ENCODE results near the gene GAB2. TPM values are rescaled to one million over a fixed set of nuclear protein-coding genes. Genes with fewer than 3 reads are reported as not detected.
"Not testable (repeated sequence)": the region's sequence is repeated elsewhere in the genome, so short reads cannot be mapped to it uniquely, and the experiment has no call there.

The GAB2 gene
- polyA plus RNA-seq, 4 donors: 16.4 to 26.1 (median 18.2) TPM

DNA sequence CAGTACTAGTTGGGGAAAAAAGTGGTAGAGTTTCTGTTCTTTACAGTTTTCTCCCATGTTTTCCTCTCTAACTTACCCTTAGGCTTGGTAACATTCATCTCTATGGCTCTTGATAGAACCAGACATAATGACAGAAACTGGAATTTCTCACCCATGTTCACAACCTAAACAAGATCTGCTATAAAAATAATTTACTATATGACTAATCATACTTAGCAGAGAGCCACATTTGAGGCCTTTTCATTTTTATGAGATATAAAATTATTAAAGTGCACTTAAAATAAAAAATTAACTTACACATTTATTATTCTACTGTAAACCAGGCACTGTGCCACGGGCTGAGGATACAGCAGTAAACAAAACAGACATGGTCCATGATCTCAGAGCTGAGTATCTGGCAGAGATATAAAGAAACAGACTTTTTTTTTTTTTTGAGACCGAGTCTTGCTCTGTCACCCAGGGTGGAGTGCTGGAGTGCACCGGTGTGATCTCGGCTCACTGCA, 98.1 kb downstream of the GAB2 start:
- no peak for DNase-seq (ENCODE audit: low read depth in 4 of 4, low spot score in 3 of 4)

DNA sequence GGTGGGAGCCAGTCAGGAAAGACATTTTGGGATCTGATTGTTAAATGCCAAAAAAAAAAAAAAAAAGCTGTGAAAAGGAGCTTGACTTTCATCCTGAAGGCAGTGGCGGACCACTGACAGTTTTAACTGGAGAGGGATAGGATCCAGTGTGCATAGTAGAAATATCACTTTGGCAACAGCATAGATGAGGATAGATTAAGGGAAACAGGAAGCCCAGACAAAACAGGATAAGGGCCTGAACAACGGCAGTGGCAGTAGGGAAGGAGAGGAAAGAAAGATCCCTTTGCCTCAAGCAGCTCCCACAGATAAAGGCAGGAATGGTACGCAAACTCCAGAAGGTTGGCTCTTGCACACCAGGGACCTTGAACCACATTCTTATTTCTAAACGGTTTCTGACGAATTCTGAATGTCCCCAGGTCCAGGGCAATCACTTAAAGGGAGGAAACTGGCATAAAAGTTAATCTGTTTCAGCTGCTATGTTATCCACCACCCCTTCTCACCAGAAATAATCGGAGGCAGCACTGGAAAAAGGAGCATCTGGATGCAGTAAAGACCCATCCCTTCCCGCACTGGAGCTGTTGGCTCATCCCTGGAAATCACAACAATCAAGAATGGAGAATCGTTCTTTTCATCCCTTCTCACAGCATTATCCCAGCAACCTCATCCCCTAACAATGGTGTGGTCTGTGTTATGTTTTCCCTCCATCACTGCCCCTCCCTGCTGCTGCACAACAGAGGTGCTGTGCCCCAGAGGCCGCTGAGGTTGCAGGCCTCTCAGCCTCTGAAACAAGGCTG, 99.1 kb downstream of the GAB2 start:
- DNase-seq (ENCODE audit: low read depth in 4 of 4, low spot score in 3 of 4): no peak

DNA sequence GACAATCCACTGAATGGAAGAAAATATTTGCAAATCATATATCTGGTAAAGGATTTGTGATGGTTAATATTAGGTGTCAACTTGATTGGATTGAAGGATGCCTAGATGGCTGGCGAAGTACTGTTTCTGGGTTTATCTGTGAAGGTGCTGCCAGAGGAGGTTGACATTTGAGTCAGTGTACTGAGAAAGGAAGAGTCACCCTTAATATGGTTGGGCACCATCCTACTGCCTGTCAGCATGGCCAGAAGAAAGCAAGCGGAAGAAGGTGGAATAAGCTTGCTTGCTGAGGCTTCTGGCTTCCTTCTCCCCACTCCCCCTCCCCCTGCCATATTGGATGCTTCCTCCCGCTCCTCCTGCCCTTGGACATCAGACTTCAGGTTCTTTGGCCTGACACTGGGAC, 101.9 kb downstream of the GAB2 start:
- DNase-seq (ENCODE audit: low read depth in 4 of 4, low spot score in 3 of 4): no peak

DNA sequence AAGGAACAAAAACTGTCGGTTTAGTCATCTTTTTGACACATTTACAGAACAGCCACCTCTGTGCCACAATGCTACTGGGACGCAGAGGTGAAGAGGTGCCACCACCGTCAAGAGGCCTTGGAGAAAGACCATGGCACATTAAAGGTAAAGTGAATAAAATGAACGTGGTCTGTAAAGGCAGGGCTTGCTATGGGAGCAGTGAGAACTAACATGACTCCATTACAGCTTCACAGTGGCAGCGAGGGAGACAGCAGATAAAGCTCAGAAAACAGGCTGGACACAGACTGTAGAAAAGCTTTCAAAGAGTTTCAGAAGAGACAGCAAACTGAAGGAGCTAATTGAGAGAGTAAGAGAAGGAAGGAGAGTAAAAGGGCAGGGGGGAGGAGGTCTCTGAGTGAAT, 102.9 kb downstream of the GAB2 start:
- DNase-seq (ENCODE audit: low read depth in 4 of 4, low spot score in 3 of 4): no peak

DNA sequence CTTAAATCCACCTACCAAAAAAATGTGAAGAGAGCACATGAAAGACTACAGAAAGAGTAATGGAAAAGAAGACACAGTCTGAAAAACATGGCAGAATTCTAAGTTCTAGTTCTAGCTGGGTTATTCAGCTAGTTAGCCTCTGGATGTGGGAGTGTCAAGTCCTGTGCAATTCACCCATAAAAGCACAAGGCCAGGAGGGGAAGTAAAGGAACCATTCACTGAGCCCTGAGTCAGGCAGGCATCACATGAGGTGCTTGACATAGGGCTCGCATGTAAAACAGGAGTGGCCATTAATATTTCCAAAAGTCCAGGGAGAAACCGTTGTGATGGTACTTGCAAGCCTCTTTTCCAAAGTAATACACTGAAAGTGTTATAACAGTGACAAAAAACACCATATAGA, 103.7 kb downstream of the GAB2 start:
- DNase-seq (ENCODE audit: low read depth in 4 of 4, low spot score in 3 of 4): no peak

DNA sequence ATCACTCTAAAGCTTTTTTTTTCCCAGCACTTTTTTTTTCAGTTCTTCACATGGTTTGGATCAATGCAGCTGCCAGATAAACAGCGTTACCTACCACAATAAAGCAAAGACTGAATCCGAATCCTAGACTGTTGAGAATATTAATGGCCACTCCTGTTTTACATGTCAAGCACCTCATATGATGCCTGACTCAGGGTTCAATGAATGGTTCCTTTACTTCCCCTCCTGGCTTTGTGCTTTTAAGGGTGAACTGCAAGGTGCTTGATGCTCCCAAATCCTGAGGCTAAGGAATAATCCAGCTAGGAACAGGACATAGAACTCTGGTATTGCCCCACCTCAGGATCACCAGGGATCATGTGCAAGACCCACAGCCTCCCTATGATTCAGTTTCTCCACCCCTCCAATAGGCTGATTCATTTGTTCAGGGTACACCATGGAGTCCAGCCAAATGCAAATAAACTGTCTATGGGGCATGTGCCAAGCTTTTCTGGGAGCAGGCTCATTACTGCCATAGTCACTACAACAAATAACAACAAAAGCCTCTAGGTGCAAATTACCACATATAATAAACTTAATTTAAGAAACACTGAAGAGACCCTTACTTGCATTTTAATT, 104.3 kb downstream of the GAB2 start:
- DNase-seq (ENCODE audit: low read depth in 4 of 4, low spot score in 3 of 4): no peak

DNA sequence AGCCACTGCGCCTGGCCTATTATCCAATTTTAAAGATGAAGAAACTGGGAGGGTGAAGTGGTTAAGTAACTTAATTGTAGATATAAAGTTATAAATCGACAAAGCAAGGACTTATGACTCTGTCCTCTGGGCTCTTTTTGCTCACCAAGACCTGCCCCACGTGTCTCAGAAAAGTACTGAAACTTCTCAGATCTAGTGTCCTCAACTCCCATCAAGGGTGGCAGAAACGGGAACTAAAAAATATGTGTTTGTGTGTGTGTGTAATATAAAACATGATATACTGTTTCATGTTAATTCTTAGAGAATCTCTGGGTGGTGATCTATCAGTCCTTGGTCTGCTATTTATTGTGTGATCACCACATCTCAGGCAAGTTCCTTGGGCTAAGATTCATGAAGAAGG, 104.9 kb downstream of the GAB2 start:
- no peak for DNase-seq (ENCODE audit: low read depth in 4 of 4, low spot score in 3 of 4)

DNA sequence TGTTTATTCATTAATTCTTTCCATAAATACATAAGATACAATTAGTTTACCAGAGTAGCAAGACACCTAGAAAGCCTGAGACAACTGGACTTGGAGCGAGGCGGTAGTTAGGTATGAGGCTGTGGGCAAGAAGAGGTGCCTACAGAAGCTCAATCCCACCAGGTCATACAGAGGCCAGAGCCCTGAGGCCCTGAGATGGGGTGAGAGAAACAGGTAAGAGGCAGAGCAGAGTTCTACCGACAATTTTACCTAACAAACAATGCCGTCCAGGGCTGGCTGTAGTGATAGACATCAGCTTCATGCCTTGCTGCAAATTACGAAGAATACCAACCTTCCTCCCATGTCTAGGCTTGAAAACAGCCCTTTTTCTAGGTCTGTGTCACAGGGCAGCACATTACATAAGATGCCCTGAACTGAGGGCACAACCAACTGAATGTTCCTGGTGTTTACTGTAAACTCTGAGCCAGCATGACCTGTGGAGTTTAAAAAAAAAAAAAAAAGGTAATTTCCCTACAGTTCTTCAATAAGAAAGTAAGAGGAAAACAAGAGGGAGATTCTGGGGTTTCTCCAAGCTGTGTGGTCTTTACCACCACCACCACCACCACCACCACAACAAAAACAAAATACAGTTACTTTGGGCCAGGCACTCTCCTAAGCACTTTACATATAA, 105.8 kb downstream of the GAB2 start:
- no peak for DNase-seq (ENCODE audit: low read depth in 4 of 4, low spot score in 3 of 4)

DNA sequence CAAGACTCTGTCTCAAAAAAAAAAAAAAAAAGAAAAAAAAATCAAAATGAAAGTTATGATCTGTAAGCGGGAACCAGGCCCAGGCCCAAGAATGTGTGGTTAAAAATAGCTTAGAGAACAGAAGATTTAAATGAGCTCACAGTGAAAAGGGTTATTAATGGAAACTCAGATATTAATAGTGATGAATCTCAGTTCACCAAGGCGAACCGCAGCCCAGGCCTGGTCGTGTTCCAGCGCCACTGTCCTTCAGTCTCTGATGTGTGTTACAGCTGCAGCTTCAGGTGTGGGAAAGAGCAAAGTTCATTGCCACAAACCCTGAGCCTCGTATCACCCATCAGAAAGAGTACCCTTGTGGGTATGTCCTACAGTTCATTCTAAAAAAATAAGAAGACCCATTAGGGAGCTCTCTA, 107.1 kb downstream of the GAB2 start:
- no peak for DNase-seq (ENCODE audit: low read depth in 4 of 4, low spot score in 3 of 4)

DNA sequence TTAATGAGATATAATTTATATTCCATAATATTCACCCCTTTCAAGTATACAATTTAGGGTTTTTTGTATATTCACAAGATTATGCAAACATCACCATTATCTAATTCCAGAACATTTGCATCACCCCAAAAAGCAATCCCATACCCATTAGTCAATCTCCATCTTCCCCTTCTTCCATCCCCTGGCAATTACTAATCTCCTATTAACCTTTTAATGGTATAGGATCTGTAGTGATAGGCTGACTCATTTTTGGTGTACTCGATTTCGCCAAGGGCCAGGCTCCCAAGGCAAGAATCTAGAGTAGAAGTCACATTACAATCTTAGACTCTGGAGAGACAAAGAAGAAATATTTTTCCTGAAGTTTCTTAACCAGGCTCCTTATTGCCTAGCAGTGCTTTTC, 113.4 kb downstream of the GAB2 start:
- DNase-seq (ENCODE audit: low read depth in 4 of 4, low spot score in 3 of 4): no peak

DNA sequence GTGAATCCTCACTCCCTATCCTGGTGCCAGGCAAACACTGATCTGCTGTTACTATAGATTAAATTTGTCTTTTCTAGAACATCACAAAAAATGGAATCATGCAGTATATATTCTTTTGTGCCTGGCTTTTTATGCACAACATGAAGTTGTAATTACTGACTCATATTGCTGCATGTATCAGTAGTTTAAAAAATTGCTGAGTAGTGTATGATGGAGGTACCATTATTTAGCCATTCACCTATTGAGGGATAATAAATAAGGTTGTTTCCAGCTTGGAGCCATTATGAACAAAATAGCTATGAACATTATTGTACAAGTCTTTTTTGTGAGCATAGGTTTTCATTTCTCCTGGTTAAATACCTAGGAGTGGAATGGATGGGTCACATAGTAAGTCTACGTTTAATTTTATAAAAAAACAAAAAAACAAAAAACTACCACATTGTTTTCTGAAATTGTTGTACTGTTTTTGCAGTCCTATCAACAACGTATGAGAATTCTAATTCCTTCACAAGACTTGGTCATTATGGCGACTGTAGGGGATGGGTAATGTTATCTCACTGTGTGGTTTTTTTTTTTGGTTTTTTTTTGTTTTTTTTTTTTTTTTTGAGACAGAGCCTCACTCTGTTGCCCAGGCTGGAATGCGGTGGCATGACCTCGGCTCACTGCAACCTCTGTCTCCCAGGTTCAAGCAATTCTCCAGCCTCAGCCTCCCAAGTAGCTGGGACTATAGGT, 117.3 kb downstream of the GAB2 start:
- DNase-seq (ENCODE audit: low read depth in 4 of 4, low spot score in 3 of 4): no peak

DNA sequence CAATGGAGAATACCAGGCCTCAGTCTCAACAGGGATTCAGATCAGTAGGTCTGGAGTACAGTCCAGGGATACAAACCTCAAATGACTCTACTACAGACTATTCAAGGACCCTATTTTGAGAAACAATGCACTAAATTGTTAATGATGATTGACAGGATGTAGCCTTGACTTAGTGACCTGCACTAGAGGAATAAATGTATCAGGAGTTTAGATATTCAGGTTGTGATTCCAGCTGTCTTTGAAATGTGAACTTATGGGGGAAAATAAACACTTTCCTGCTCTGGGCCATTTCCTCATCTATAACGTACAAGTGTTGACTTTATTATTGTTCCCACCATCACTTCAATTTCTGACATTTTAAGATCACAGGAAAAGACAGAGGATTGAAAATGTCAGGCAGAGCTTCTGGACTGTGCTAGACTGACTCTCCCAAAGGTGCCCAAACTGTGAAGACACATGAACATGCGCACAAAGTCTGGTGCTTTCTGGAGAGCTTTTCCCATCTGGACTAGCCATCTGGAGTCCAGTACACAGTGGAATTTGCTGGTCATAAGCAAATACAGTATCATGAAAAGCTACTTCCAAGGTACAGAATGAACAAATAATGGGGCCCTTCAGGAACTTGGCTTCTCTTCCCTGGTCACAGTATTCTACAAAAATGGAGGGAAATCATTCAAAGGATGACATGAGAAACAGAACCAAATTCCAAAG, 118.5 kb downstream of the GAB2 start:
- DNase-seq (ENCODE audit: low read depth in 4 of 4, low spot score in 3 of 4): no peak

DNA sequence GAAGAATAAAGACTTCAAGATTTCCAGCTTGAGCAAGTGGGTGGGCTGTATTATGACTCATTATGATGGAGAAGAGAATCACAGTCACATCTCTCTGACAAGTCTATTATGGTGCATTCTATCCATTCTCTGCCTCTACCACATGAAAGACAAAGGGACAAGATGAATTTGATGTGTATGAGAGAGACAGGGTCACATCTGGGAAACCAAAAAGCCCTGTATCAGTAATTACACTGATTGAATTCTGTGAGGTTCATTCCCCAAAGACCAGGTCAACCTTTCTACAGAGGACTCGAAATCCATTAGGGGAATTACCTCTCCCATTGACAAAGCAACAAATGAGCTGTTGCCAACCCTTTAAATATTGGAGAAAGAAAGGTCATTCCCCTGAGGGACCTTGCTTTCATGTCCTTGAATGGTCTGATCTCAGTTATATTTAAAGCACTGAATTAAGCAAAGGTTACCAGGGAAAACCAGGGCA, 119.3 kb downstream of the GAB2 start:
- no peak for DNase-seq (ENCODE audit: low read depth in 4 of 4, low spot score in 3 of 4)

DNA sequence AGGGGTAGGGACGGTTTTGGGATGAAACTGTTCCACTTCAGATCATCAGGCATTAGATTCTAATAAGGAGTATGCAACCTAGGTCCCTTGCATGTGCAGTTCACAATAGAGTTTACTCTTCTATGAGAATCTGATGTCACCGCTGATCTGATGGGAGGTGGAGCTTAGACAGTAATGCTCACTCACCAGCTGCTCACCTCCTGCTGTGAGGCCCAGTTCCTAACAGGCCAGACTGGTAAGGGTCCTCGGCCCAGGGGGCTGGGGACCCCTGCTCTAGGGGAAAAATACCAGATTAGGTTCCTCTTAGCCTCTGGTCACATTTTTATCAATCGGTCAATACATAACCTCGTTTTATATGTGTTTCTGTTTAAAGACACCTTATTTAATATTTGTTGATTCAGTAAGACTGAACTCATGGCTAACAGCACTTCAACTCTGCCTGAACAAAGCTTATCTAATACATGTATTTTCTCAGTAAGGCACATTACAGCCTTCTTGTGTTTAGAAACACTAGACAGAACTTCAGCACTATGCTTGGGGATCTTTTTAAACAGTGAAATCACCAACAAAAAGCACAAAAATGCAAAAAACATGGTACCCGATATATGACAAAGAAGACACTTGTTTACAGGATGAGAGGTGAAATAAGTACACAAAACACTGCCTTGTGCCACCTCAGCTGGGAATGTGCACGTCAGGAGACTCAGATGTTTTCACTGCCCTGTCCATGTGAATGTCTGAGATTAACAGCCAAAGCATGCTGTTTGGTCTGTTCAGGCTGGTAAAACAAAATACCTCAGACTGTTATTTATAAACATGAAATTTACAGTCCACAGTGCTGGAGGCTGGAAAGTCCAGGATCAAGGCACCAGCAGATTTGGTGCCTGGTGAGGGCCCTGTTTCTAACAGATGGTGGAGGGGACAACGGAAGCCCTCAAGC, 121.4 kb downstream of the GAB2 start:
- DNase-seq (ENCODE audit: low read depth in 4 of 4, low spot score in 3 of 4): no peak

DNA sequence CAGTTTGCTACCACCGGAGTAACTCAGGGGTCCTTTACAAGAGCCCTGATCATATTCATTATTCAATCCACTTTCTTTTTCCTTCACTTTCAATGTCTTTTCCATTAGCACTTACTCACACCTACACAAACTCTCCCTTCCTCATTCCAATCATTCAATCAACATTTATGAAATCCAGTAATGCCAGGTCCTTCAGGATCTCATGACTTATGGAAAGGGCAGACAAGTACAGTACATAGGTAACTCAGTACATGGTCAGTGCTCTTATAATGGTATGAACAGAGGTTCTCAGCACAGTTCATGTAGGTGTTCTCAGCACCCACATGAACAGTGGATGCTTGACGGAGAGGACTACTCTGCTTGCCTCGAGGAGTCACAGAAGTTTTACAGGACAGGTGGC, 122.3 kb downstream of the GAB2 start:
- DNase-seq (ENCODE audit: low read depth in 4 of 4, low spot score in 3 of 4): no peak

DNA sequence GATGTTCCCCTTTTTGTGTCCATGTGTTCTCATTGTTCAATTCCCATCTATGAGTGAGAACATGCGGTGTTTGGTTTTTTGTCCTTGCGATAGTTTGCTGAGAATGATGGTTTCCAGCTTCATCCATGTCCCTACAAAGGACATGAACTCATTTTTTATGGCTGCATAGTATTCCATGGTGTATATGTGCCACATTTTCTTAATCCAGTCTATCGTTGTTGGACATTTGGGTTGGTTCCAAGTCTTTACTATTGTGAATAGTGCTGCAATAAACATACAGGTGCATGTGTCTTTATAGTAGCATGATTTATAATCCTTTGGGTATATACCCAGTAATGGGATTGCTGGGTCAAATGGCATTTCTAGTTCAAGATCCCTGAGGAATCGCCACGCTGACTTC, 123.5 kb downstream of the GAB2 start:
- not testable (repeated sequence) for DNase-seq (ENCODE audit: low read depth in 4 of 4, low spot score in 3 of 4)

DNA sequence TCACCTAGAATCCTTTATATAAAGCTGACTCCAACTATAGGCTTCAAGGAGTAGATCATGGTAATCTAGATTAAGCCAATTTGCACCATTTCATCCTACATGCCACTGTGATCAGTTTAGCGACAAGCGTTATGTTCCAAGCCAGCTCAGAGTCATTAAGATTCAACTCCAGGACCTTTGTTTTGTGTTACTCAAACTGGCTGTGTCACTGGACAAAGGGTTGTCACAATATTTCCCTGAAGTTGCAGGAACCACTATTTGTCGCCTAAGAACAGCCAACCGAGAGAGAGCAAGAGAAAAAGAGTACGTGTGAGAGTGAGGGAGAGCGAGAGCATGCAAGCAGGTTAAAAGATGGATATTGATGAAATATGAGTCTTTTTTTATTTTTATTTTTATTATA, 124.1 kb downstream of the GAB2 start:
- no peak for DNase-seq (ENCODE audit: low read depth in 4 of 4, low spot score in 3 of 4)

DNA sequence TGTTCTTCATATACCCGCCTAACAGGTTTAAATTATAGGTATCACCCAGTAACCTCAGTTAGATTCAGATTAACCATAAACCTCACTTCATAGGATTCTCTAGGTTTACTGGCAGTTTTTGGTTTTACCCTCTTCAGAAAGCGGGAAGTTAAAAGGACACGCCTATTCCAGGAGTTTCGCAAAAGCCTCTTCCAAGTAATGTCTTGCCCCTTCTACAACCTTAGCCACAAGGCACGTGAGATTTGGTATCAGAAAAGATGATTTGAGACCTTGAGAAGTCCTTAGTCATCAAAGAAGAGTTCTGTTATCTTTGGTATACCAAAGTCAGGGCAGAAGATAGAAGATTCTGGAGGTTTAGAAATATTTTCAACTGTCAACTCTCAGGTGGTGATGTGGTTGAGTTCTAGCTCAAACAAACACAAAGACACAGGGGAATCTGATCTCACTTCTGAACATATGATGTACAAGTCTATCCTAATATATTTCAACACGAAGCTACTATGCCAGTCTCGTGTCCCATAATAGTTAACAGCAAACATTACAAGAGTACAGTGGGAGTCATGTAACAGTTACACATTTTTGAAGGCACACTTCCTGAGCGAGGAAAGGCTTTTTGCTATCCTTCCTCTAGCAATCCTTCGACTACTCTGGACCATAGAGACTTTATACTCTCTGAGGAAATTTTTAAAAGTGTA, 125.4 kb downstream of the GAB2 start:
- DNase-seq (ENCODE audit: low read depth in 4 of 4, low spot score in 3 of 4): no peak
